AG08396 (cell line): ENCODE data around the gene HNF1B.

Experiments
- DNase-seq: peaks from one replicate; pipeline ENCODE4 v3.0.0; 2012; ENCODE audit warnings: low spot score, mixed read lengths

HNF1B gene

DNA sequence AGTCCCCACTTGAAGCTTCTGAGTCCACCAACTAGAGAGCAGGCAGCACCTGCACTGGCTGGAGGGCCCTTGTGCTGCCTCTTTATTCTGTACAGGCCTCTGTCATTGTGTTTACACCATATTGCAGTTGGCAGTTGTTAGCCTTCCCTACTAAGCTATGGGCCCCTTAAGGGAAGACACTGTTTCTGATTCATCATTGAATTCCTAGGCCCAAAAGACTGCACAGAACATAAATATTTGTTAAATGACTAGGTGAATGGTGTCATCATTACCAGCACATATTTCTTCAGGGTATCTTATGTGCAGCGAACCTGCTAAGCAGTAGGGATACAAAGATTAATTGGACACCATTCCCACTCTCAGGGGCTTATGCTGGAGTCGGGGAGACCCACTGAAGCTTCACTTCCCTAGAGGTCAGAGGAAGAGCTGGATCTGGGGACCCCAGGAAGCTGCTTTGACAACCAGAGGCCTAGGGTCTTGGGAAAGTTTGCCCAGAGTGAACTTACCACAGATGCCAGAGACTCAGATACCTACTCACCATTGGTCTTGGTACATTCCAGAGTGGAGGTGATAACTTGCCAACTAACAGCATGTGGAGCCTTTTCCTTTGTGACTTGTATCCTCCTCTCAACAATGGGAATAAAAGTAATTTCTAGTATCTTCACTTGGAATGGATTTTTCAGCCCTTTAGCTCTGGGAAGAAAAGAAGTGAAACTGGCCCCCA lies 72.9 kb downstream of the HNF1B start:
- peak; percentile 64 for DNase-seq

- no peak for DNase-seq
These were observed 73.6 kb downstream of the HNF1B start for GRCh38 chr17:37671028-37671823.

DNA sequence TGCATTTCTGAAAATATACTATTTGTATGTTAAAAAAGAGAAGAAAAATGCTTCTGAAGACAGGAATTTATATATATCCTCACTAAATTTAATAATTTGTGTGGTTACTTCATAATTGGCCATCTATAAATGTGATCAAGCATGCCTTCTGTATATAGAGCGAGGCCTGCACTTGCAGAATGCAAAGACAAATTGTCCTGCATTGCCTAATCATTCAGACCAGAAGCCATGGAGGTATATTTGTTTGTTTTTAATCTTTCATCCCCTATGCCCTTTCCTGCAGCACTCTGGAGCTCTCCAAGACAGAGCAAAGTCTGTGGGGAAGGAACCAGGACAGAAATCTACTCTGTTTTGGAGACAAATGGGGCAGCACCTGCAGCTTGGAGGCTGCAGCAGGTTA lies 77.8 kb downstream of the HNF1B start:
- no peak for DNase-seq

GRCh38 chr17:37664214-37664613 lies 80.6 kb downstream of the HNF1B start:
- DNase-seq: no peak

GRCh38 chr17:37662353-37662752 lies 82.5 kb downstream of the HNF1B start:
- no peak for DNase-seq

GRCh38 chr17:37661400-37662014 lies 83.4 kb downstream of the HNF1B start:
- DNase-seq: no peak

- DNase-seq: no peak
These were observed 84.9 kb downstream of the HNF1B start for GRCh38 chr17:37659925-37660324.

GRCh38 chr17:37657202-37657601 lies 87.7 kb downstream of the HNF1B start:
- no peak for DNase-seq

DNA sequence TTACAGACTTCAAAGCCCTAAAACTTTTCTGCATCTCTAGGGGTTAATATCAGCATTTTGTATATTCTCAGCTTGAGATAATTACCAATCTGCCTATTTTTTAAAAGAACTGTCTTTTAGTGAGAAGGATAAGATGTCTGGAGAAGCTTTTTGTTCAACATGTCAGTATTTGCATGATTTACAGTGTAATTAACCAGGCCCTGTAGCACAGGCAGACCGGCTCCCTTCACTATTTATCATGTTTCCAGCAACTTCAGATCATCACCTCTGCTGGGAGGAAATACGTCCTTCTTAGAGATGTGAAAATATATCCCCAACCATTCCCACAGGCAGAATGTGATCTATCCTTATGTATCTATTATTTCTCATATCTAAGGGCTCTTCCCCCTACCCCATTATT lies 93.0 kb downstream of the HNF1B start:
- DNase-seq: no peak

DNA sequence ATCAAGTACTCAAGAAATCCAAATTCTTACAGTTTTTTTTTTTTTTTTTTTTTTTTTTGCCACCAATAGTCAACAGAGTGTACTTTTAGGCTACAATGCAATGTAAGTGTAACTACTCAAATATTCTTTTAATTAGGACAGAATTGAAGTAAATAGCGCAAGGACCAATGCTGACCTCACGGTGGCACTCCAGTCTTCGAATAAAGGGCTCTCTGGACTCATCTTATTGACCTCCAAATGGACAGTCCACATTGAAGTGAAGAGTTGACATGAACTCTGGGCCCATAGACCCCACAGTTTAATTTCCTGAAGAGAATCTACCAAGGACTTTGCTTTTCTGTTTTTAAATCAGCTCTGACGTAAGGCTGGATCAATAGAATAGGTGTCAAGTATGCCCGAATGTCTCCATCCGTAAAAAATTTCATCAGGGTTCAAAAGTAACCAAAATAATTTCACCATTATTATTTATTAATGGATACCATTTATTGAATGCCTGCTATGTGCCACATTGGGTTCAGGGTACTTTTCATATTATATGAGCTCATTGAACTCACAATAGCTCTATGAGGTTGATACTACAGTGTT lies 94.3 kb downstream of the HNF1B start:
- peak; percentile 44 for DNase-seq

DNA sequence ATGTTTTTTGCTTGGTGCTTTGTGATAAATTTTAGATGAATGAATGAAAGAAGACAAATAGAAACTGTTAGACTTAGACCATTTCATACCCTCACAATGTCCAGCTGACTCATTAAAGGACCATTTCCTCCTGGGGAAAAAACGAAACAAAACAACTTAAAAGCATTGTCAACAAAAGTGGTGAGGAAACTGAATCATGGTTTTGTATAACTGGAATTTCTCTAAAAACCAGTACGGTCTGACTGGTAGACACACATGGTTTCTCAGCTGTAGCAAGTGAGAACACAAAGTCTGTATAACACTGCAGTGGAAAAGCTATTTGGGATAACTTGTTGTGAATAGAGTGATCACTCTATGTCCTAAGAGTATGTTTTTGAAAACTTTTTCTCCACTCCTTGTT lies 96.3 kb downstream of the HNF1B start:
- peak; percentile 38 for DNase-seq

DNA sequence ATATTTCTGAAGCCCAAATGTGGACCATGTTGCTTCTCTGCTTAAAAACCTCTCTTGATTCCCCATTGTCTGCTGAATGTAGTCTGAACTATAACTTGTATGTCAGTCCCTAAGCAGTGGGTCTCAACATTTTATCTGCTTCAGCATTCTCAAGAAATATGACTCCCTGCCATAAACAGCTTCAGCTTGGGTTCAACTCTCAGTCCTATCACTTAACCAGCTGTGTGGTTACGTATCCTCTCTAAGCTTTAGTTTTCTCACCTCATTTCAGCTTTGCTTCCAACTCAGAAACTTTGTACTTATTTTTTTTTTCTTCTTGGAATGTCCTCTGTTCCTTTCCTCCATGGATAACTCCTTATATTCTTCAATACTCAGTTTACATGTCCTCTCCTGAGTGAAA lies 97.0 kb downstream of the HNF1B start:
- DNase-seq: no peak

DNA sequence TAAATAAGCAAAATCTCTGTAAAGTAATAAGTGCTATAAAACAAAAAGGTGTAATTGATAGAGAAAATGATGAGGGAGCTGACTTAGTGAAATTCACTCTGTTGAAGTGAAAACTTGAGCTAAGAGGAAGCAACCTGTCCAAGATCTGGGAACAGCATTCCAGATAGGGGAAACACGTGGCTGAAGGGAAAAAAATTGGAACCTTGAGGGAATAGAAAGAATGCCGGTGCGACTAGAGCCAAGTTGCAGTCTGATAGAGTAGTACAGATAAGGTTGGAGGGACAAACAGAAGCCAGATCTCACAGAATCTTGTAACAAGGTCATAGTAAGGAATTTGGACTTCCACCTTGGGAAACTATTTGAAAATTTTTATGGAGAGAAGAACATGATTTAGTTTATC lies 101.0 kb downstream of the HNF1B start:
- no peak for DNase-seq

DNA sequence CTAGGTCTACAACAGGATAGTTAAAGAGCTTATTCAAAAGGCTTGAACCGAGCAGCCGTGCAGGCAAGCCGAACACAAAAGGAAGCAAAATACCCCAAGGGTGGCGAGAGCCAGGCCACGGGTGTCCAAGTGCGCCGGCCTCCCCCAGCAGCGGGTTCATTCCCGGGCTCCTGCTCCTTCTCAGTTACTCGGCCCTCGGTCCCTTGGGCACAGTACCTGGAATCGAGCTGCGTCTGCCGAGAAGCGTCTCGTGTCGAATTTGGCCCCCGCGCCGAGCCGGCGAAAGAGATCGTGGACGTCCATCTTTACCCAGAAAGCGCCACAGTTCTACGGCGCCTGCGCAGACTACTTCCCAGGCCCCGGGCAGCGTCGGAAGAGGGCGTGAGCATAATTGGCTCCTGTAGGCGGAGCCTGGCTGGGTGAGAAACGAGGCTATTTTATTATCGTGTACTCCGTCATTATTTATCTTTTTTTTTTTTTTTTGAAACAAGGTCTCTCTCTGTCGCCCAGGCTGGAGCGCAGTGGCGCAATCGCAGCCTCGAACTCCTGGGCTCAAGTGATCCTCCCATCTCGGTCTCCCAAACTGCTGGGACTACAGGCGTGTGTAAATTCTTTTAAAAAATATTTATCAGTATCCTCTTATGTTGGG lies 101.6 kb downstream of the HNF1B start, which contains the start of gene DDX52:
DDX52 (minus strand) TSS at position 329 of the 649 bp plus-strand sequence; CDS start at position 303, 26 bp downstream.
- peak; percentile 94 for DNase-seq

GRCh38 chr17:37642681-37643080 lies 102.2 kb downstream of the HNF1B start:
- DNase-seq: peak; percentile 13

- no peak for DNase-seq
These were observed 104.8 kb downstream of the HNF1B start for GRCh38 chr17:37640015-37640414.

GRCh38 chr17:37637956-37638355 lies 106.9 kb downstream of the HNF1B start:
- no peak for DNase-seq
